Lower leg skin (tissue), 3 donors: ENCODE results near the gene LSM14B.

Source experiments
- POLR2A ChIP-seq, 2 donors: fragments of 450-650 bp; IDR thresholded peaks; one replicate each; pipeline ENCODE4 v1.6.1; 2016 to 2017; ENCODE audit warnings: antibody characterized with exemption in 2 of 2, mild to moderate bottlenecking in 1 of 2, moderate library complexity in 1 of 2
- TF ChIP-seq, protein P1 (sequence below), 3 donors: fragments of 450-650 bp; IDR thresholded peaks; one replicate each; pipeline ENCODE4 v1.5.1; 2016; ENCODE audit warnings: antibody characterized with exemption in 3 of 3, mild to moderate bottlenecking in 3 of 3, moderate library complexity in 2 of 3

DNA sequence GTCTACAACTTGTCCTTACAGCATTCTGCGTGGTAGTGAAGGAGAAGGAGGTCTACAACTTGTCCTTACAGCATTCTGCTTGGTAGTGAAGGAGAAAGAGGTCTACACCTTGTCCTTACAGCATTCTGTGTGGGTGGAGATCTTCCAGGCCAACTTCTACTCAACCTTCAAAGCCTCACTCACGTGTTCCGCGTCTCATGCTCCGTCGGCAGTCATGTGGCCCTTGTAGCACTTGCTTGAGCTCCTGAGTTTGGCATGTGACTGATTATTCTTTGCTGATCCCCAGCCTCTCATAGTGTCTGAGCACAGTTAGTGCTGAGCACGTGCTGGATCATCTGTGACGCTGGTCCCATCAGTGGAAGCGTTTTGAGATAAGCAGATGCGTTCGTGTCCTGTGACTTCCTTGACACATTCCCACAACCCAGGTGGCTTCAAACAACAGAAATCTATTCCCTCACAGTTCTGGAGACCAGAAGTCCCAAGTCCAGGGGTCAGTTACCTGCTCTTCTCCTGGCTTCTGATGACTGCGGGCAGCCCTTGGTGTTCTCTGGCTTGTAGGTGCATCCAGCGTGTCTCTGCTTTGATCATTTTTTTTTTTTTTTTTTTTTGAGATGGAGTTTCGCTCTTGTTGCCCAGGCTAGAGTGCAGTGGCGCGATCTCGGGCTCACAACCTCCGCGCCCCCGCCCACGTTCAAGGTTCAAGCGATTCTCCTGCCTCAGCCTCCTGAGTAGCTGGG, 23.9 kb downstream of the LSM14B start:
- TF ChIP-seq, protein P1, sequence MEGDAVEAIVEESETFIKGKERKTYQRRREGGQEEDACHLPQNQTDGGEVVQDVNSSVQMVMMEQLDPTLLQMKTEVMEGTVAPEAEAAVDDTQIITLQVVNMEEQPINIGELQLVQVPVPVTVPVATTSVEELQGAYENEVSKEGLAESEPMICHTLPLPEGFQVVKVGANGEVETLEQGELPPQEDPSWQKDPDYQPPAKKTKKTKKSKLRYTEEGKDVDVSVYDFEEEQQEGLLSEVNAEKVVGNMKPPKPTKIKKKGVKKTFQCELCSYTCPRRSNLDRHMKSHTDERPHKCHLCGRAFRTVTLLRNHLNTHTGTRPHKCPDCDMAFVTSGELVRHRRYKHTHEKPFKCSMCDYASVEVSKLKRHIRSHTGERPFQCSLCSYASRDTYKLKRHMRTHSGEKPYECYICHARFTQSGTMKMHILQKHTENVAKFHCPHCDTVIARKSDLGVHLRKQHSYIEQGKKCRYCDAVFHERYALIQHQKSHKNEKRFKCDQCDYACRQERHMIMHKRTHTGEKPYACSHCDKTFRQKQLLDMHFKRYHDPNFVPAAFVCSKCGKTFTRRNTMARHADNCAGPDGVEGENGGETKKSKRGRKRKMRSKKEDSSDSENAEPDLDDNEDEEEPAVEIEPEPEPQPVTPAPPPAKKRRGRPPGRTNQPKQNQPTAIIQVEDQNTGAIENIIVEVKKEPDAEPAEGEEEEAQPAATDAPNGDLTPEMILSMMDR (IDR thresholded peaks at IDR 0.05) = no peak
- no peak for TF ChIP-seq POLR2A (IDR thresholded peaks at IDR 0.05)
